Lung (tissue), 12 donors: ENCODE results near the gene PLCH1. TPM values are rescaled to one million over a fixed set of nuclear protein-coding genes. Genes with fewer than 3 reads are reported as not detected.
A peak's percentile ranks its signal among the peaks of the same experiment; 100 is the strongest.

Source experiments
- ATAC-seq: fragments of 200-7000 bp; cut with Tn5 transposase; one replicate; pipeline ENCODE4 v1.9.1; 2020; ENCODE audit warnings: moderate number of reproducible peaks; ENCODE audit not compliant: insufficient read depth, low FRiP score
- DNase-seq, 3 donors: peaks; one replicate each; pipeline ENCODE4 v3.0.0-alpha.2; 2013 to 2017
- H3K27ac ChIP-seq, 2 donors: one replicate each; pipeline ENCODE4 v1.5.1; 2013; ENCODE audit warnings: mild to moderate bottlenecking in 2 of 2, moderate library complexity in 2 of 2, control low read depth in 1 of 2, inconsistent platforms in 1 of 2, low read depth in 1 of 2, low read length in 1 of 2
- H3K27me3 ChIP-seq, 3 donors: one replicate each; pipeline ENCODE4 v1.5.1; 2013; ENCODE audit warnings: low read length in 2 of 3; ENCODE audit not compliant: control insufficient read depth in 3 of 3, insufficient read depth in 3 of 3
- H3K36me3 ChIP-seq, 4 donors: one replicate each; pipeline ENCODE4 v1.5.1; 2013; ENCODE audit warnings: low read length in 4 of 4, mild to moderate bottlenecking in 1 of 4, moderate library complexity in 1 of 4; ENCODE audit not compliant: control insufficient read depth in 4 of 4, insufficient read depth in 4 of 4
- H3K4me1 ChIP-seq, 5 donors: one replicate each; pipeline ENCODE4 v1.5.1; 2013; ENCODE audit warnings: low read length in 5 of 5, mild to moderate bottlenecking in 2 of 5, moderate library complexity in 1 of 5; ENCODE audit not compliant: control insufficient read depth in 5 of 5, insufficient read depth in 5 of 5
- H3K4me3 ChIP-seq: one replicate; pipeline ENCODE4 v1.5.1; 2013; ENCODE audit warnings: mild to moderate bottlenecking, control low read depth, moderate library complexity
- H3K9ac ChIP-seq, 2 donors: one replicate each; pipeline ENCODE4 v1.5.1; 2013; ENCODE audit warnings: low read length in 2 of 2, control low read depth in 1 of 2; ENCODE audit not compliant: insufficient read depth in 1 of 2
- H3K9me3 ChIP-seq, 4 donors: one replicate each; pipeline ENCODE4 v1.5.1; 2013; ENCODE audit warnings: low read length in 3 of 4, mild to moderate bottlenecking in 1 of 4, moderate library complexity in 1 of 4; ENCODE audit not compliant: control insufficient read depth in 4 of 4, insufficient read depth in 3 of 4
- CTCF ChIP-seq: IDR thresholded peaks from 2 replicates; pipeline ENCODE4 v1.5.1; 2012; ENCODE audit warnings: mild to moderate bottlenecking; ENCODE audit errors: control extremely low read depth, extremely low read depth
- WGBS, 2 donors: extraction: QIAGEN DNeasy Blood & Tissue Kit; methylation state at CpG; one replicate each; pipeline ENCODE4 v1.1.7; 2013; 5-methylcytosine and 5-hydroxymethylcytosine counted together
- polyA plus RNA-seq, 2 donors: library from polyadenylated mRNA; stranded (reverse); fragments of 200-250 nt; gene quantifications; one replicate each; pipeline ENCODE4 v1.2.1, GENCODE V29; 2013
- total RNA-seq, 2 donors: library from RNA; depleted of rRNA in 1 of 2; stranded (reverse); fragments of >200 nt in 1 of 2; gene quantifications; one replicate each; pipeline ENCODE4 v1.2.1, GENCODE V29; 2014 to 2021
- donor health status: control.
- donor health status: control.
- donor health status: Bipolar disorder and iron deficiency.
- donor health status: healthy.
- donor health status: DM: yes; HTN: yes; CAD: no.

The PLCH1 gene
- total and polyA plus RNA-seq, 4 donors = 2.5 to 22.8 (median 9.1) TPM

- DNase-seq (no peak), ATAC-seq (no peak)
- no peak for TF ChIP-seq CTCF
- Histone ChIP-seq H3K4me1 (peaks cover 0 to 5% (median 4%) of the 10 kb centered on the region in 5 donors), H3K27ac (no peak overlapping the region), H3K9me3 (no peaks in the 10 kb centered on the region), H3K27me3 (no peaks in the 10 kb centered on the region), H3K4me3 (no peak overlapping the region), H3K9ac (no peak overlapping the region), H3K36me3 (no peaks in the 10 kb centered on the region)
- WGBS, 2 donors = 51 to 54% methylated on average over 2 of the region's 2 CpGs
Observed at GRCh38 chr3:155377071-155377470, 367.8 kb downstream of the PLCH1 start.

GRCh38 chr3:155372281-155372680 lies 372.6 kb downstream of the PLCH1 start:
- 83 to 95% methylated on average over 1 of the region's 1 CpG for WGBS, 2 donors
- Histone ChIP-seq H3K36me3 (no peaks in the 10 kb centered on the region), H3K27me3 (no peaks in the 10 kb centered on the region), H3K4me1 (peaks cover 0 to 40% (median 13%) of the 10 kb centered on the region in 5 donors), H3K4me3 (no peak overlapping the region), H3K27ac (no peak overlapping the region), H3K9ac (no peak overlapping the region), H3K9me3 (no peaks in the 10 kb centered on the region)
- DNase-seq = peak; percentile 23 to 89 (median 84)
- no peak for TF ChIP-seq CTCF
- ATAC-seq = no peak

- H3K9me3 ChIP-seq = no peaks in the 10 kb centered on the region
- H3K27me3 ChIP-seq = no peaks in the 10 kb centered on the region
- peaks cover 0 to 40% (median 13%) of the 10 kb centered on the region in 5 donors for H3K4me1 ChIP-seq
- ATAC-seq = no peak
- no peak overlapping the region for H3K4me3 ChIP-seq
- H3K27ac ChIP-seq = peak overlapping the region in 1 of 2 donors; percentile 17
- no peak overlapping the region for H3K9ac ChIP-seq
- WGBS, 2 donors = 82 to 92% methylated on average over 4 of the region's 4 CpGs
- TF ChIP-seq CTCF = no peak
- H3K36me3 ChIP-seq = no peaks in the 10 kb centered on the region
- no peak for DNase-seq
Observed at GRCh38 chr3:155370764-155371503, 373.9 kb downstream of the PLCH1 start.
